HEK293T (cell line): ENCODE data around the gene FARP1.

Experiments
- CTCF ChIA-PET: fragments of 350-600 bp; formaldehyde crosslinking; extraction: SDS; loops from one replicate; lab custom pipeline; 2021; ENCODE audit warnings: antibody characterized with exemption, inconsistent platforms; lab: Yijun Ruan, JAX
- POLR2A ChIA-PET: fragments of 350-600 bp; formaldehyde crosslinking; extraction: SDS; loops from one replicate; lab custom pipeline; 2020; ENCODE audit warnings: antibody characterized with exemption, inconsistent platforms; lab: Yijun Ruan, JAX
- DNase-seq: peaks from one replicate; pipeline ENCODE4 v3.0.0; 2012; ENCODE audit warnings: mixed read lengths; ENCODE audit errors: extremely low spot score
- ARNT ChIP-seq: fragments of 450-650 bp; IDR thresholded peaks from 2 replicates; pipeline ENCODE4 v1.6.1; 2017; ENCODE audit warnings: mild to moderate bottlenecking
- BHLHE40 ChIP-seq: fragments of 450-650 bp; IDR thresholded peaks from 2 replicates; pipeline ENCODE4 v1.6.1; 2016; ENCODE audit warnings: mild to moderate bottlenecking, moderate library complexity, borderline replicate concordance
- CTBP1 ChIP-seq: fragments of 450-650 bp; IDR thresholded peaks from 2 replicates; pipeline ENCODE4 v1.6.1; 2016; ENCODE audit warnings: borderline replicate concordance
- ELF4 ChIP-seq: fragments of 450-650 bp; IDR thresholded peaks from 2 replicates; pipeline ENCODE4 v1.6.1; 2017; ENCODE audit warnings: antibody characterized with exemption
- FOXA1 ChIP-seq: fragments of 450-650 bp; IDR thresholded peaks from 2 replicates; pipeline ENCODE4 v1.6.1; 2016; ENCODE audit warnings: mild to moderate bottlenecking
- FOXK2 ChIP-seq: fragments of 450-650 bp; IDR thresholded peaks from 2 replicates; pipeline ENCODE4 v1.6.1; 2016; ENCODE audit warnings: mild to moderate bottlenecking
- FOXM1 ChIP-seq: fragments of 450-650 bp; IDR thresholded peaks from 2 replicates; pipeline ENCODE4 v1.6.1; 2017; ENCODE audit warnings: mild to moderate bottlenecking, borderline replicate concordance
- HDGF ChIP-seq: fragments of 450-650 bp; IDR thresholded peaks from 2 replicates; pipeline ENCODE4 v1.6.1; 2017; ENCODE audit warnings: antibody characterized with exemption, borderline replicate concordance
- L3MBTL2 ChIP-seq: fragments of 450-650 bp; conservative IDR thresholded peaks from 2 replicates; pipeline ENCODE4 v1.6.1; 2016; ENCODE audit warnings: mild to moderate bottlenecking
- LEF1 ChIP-seq: fragments of 450-650 bp; IDR thresholded peaks from 2 replicates; pipeline ENCODE4 v1.6.1; 2017; ENCODE audit warnings: mild to moderate bottlenecking, borderline replicate concordance
- NFRKB ChIP-seq: fragments of 450-650 bp; IDR thresholded peaks from 2 replicates; pipeline ENCODE4 v1.6.1; 2016; ENCODE audit warnings: mild to moderate bottlenecking, moderate library complexity
- PKNOX1 ChIP-seq: fragments of 450-650 bp; IDR thresholded peaks from 2 replicates; pipeline ENCODE4 v1.6.1; 2016
- SP1 ChIP-seq: fragments of 450-650 bp; IDR thresholded peaks from 2 replicates; pipeline ENCODE4 v1.6.1; 2017
- SUZ12 ChIP-seq: fragments of 450-650 bp; IDR thresholded peaks from 2 replicates; pipeline ENCODE4 v1.6.1; 2016; ENCODE audit warnings: mild to moderate bottlenecking
- TARDBP ChIP-seq: fragments of 450-650 bp; IDR thresholded peaks from 2 replicates; pipeline ENCODE4 v1.6.1; 2016
- ZNF384 ChIP-seq: fragments of 450-650 bp; IDR thresholded peaks from 2 replicates; pipeline ENCODE4 v1.6.1; 2016

FARP1 gene

DNA sequence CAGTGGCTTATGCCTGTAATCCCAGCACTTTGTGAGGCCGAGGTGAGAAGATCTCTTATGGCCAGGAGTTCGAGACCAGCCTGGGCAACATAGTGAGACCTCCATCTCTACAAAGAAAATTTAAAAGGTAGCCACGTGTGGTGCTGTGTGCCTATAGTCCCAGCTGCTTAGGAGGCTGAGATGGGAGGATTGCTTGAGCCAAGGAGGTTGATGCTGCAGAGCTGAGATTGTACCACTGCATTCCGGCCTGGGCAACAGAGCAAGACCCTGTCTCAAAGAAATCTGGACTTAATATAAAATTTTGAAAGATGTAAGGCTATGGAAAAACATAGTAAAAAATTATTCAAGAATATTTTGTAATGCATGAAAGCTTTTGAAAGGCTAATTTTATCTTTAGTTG is 99.5 kb downstream of the FARP1 start:
- ChIA-PET POLR2A (no interaction called here), CTCF (no interaction called here)
- TF ChIP-seq PKNOX1 (no peak), FOXK2 (no peak), HDGF (no peak), SP1 (no peak), BHLHE40 (no peak), SUZ12 (no peak), LEF1 (no peak), L3MBTL2 (no peak), NFRKB (no peak), ARNT (no peak), TARDBP (no peak), FOXM1 (no peak), ZNF384 (no peak), ELF4 (no peak), FOXA1 (no peak), CTBP1 (no peak)
- DNase-seq, result no peak

DNA sequence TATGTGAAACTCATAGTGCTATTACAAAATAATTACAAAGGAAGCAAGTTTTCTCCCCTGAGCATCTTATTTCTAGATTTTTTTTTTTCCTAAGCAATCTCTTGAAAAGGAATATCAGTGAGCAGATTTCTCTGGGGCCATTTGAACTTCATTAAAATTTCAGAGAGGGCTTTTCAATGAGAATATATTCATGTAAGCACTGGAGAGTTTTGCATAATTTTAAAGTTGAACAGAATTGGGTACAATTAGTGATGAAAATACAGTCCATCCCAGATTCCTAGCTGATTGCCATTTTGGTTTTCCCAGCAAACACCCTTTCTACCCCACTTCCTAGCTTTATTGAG is 101.0 kb downstream of the FARP1 start:
- ChIA-PET CTCF (interaction anchor here (0.7 kb wide), 1 partner anchor 201 kb away, joined by 4 read pairs; no protein-coding TSS in a partner anchor), POLR2A (no interaction called here)
- TF ChIP-seq TARDBP (no peak), BHLHE40 (no peak), FOXK2 (no peak)
- no peak for DNase-seq

- TF ChIP-seq ZNF384 (no peak), L3MBTL2 (no peak), SUZ12 (no peak), NFRKB (no peak), CTBP1 (no peak), FOXK2 (no peak), BHLHE40 (no peak), LEF1 (no peak), FOXA1 (no peak), HDGF (no peak), ARNT (no peak), FOXM1 (no peak), PKNOX1 (no peak), TARDBP (no peak), SP1 (no peak), ELF4 (no peak)
- ChIA-PET POLR2A (no interaction called here), CTCF (interaction anchor here (0.6 kb wide), 1 partner anchor 376 kb away, joined by 3 read pairs; no protein-coding TSS in a partner anchor)
- DNase-seq, result no peak
Measured at GRCh38 chr13:98246538-98247172, 103.8 kb downstream of the FARP1 start.

DNA sequence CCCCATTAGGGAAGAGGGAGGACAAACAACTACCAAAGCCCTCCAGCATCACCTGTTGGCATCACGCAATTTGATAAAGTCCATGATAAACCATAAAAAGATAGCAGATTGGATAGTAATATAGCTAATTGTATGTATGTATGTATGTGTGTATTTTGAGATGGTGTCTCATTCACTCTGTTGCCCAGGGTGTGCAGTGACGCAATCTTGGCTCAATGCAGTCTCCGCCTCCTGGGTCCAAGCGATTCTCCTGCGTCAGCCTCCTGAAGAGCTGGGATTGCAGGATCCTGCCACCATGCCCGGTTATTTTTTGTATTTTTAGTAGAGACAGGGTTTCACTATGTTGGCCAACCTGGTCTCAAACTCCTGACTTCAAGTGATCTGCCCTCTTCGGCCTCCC is 108.8 kb downstream of the FARP1 start:
- POLR2A ChIA-PET, result no interaction called here
- no peak for DNase-seq
- CTCF ChIA-PET, result interaction anchor here (1.1 kb wide), 1 partner anchor 99 kb away, joined by 3 read pairs; no protein-coding TSS in a partner anchor
- no peak for TF ChIP-seq SP1
- TF ChIP-seq ELF4, result no peak
- TF ChIP-seq FOXM1, result no peak
- no peak for TF ChIP-seq TARDBP
- no peak for TF ChIP-seq SUZ12
- no peak for TF ChIP-seq FOXK2
- TF ChIP-seq PKNOX1, result no peak
- TF ChIP-seq CTBP1, result no peak
- TF ChIP-seq NFRKB, result no peak

- POLR2A ChIA-PET, result no interaction called here
- DNase-seq, result no peak
- CTCF ChIA-PET, result interaction anchor here (1.1 kb wide), 1 partner anchor 97 kb away, joined by 3 read pairs; no protein-coding TSS in a partner anchor
- TF ChIP-seq PKNOX1 (no peak), FOXA1 (no peak), NFRKB (no peak), CTBP1 (no peak), ZNF384 (no peak), ARNT (no peak), SP1 (no peak)
Measured at GRCh38 chr13:98252931-98253470, 110.1 kb downstream of the FARP1 start.

- POLR2A ChIA-PET, result no interaction called here
- CTCF ChIA-PET, result no interaction called here
- TF ChIP-seq PKNOX1 (no peak), BHLHE40 (no peak), LEF1 (no peak)
- no peak for DNase-seq
Measured at GRCh38 chr13:98253526-98253925, 110.6 kb downstream of the FARP1 start.
